GM12878 (cell line): ENCODE measurements around the gene MIEF1. TPM values are rescaled to one million over a fixed set of nuclear protein-coding genes. Genes with fewer than 3 reads are reported as not detected.
A peak's percentile ranks its signal among the peaks of the same experiment; 100 is the strongest.

Source experiments
- BCL11A ChIP-seq: IDR thresholded peaks from 2 replicates; pipeline ENCODE4 v1.6.1; 2011; ENCODE audit warnings: low read depth, low read length
- BMI1 ChIP-seq: fragments of 450-650 bp; IDR thresholded peaks from 2 replicates; pipeline ENCODE4 v1.6.1; 2016; ENCODE audit warnings: mild to moderate bottlenecking, moderate library complexity, borderline replicate concordance
- CHD1 ChIP-seq: IDR thresholded peaks from 2 replicates; pipeline ENCODE4 v1.6.1; 2012; ENCODE audit warnings: low read depth, low read length, improper control_type of control experiment
- FOXK2 ChIP-seq: fragments of 450-650 bp; IDR thresholded peaks from 2 replicates; pipeline ENCODE4 v1.6.1; 2017; ENCODE audit warnings: mild to moderate bottlenecking, moderate library complexity
- IKZF2 ChIP-seq, 2 experiments: fragments of 450-650 bp; IDR thresholded peaks; 2 replicates each; pipeline ENCODE4 v1.6.1; 2017; ENCODE audit warnings: mild to moderate bottlenecking in 2 of 2, moderate library complexity in 2 of 2
- NBN ChIP-seq: fragments of 450-650 bp; IDR thresholded peaks from 2 replicates; pipeline ENCODE4 v1.6.1; 2016
- PAX5 ChIP-seq: IDR thresholded peaks from 2 replicates; pipeline ENCODE4 v1.6.1; 2011; ENCODE audit warnings: low read depth, low read length, borderline replicate concordance
- PML ChIP-seq: IDR thresholded peaks from 2 replicates; pipeline ENCODE4 v1.6.1; 2012; ENCODE audit warnings: low read length, inconsistent platforms
- SMAD1 ChIP-seq: fragments of 450-650 bp; IDR thresholded peaks from 2 replicates; pipeline ENCODE4 v1.6.1; 2018; ENCODE audit warnings: mild to moderate bottlenecking, low read depth; ENCODE audit not compliant: partially characterized antibody
- SMAD5 ChIP-seq: IDR thresholded peaks from 2 replicates; pipeline ENCODE4 v1.6.1; 2016; ENCODE audit warnings: antibody characterized with exemption, low read depth
- ZBED1 ChIP-seq: IDR thresholded peaks from 2 replicates; pipeline ENCODE4 v1.6.1; 2016; ENCODE audit warnings: borderline replicate concordance
- ZNF274 ChIP-seq: IDR thresholded peaks from one replicate; pipeline ENCODE4 v1.8.0; 2011; ENCODE audit not compliant: insufficient read length, insufficient read depth
- ZZZ3 ChIP-seq: IDR thresholded peaks from 2 replicates; pipeline ENCODE4 v1.6.1; 2011; ENCODE audit warnings: low read depth; ENCODE audit not compliant: control insufficient read depth, insufficient read length
- polyA plus RNA-seq, 11 experiments: library from polyadenylated mRNA; depleted of rRNA in 4 of 11; unstranded in 6 of 11; stranded (reverse) in 5 of 11; fragments of >200 nt; fragmentation: Nextera tagmentation in 4 of 11; fragmentation: Illumina TruSeq in 1 of 11; extraction: Ambion mirVana in 4 of 11; extraction: Trizol in 1 of 11; gene quantifications; 1 replicate in 1 of 11; 2 replicates in 10 of 11; pipeline versions ENCODE4 v1.2.1 to v1.2.3, GENCODE V29; 2011 to 2016; ENCODE audit warnings: inconsistent platforms in 2 of 11, missing spikeins in 2 of 11, low read depth in 1 of 11
- total RNA-seq, 4 experiments: library from RNA; depleted of rRNA in 3 of 4; stranded (reverse); fragments of >200 nt in 3 of 4; fragmentation: Illumina TruSeq in 1 of 4; extraction: Trizol in 1 of 4; gene quantifications; 2 replicates each; pipeline versions ENCODE4 v1.2.1 to v1.2.3, GENCODE V29; 2013 to 2021
- TF ChIP-seq, protein P1 (sequence below): fragments of 450-650 bp; IDR thresholded peaks from 2 replicates; pipeline ENCODE4 v1.6.1; 2017; ENCODE audit warnings: borderline replicate concordance
- TF ChIP-seq, protein P2 (sequence below), 3 experiments: IDR thresholded peaks in 2 of 3; conservative IDR thresholded peaks in 1 of 3; 2 replicates each; pipeline ENCODE4 v1.5.1; 2011; ENCODE audit warnings: low read depth in 3 of 3, low read length in 3 of 3, mild to moderate bottlenecking in 3 of 3, control low read depth in 2 of 3, moderate library complexity in 2 of 3, inconsistent platforms in 1 of 3, mixed read lengths in 1 of 3; ENCODE audit not compliant: control insufficient read depth in 2 of 3, insufficient read depth in 1 of 3; ENCODE audit errors: extremely low read depth in 1 of 3
- TF ChIP-seq, protein P3 (sequence below): fragments of 450-650 bp; formaldehyde crosslinking; IDR thresholded peaks from 2 replicates; pipeline ENCODE4 v1.4.0; 2022; ENCODE audit warnings: mild to moderate bottlenecking, moderate library complexity
- TF ChIP-seq, protein P4 (sequence below): IDR thresholded peaks from 2 replicates; pipeline ENCODE4 v1.6.1; 2012; ENCODE audit warnings: improper control_type of control experiment, low read depth, low read length; ENCODE audit not compliant: insufficient replicate concordance

Gene MIEF1
- total and polyA plus RNA-seq, 10 of the 15 experiments (the other 5 are each of a cell fraction or from before 2014, with no cell fraction given) = 12.4 to 52.3 (median 29.3) TPM

DNA sequence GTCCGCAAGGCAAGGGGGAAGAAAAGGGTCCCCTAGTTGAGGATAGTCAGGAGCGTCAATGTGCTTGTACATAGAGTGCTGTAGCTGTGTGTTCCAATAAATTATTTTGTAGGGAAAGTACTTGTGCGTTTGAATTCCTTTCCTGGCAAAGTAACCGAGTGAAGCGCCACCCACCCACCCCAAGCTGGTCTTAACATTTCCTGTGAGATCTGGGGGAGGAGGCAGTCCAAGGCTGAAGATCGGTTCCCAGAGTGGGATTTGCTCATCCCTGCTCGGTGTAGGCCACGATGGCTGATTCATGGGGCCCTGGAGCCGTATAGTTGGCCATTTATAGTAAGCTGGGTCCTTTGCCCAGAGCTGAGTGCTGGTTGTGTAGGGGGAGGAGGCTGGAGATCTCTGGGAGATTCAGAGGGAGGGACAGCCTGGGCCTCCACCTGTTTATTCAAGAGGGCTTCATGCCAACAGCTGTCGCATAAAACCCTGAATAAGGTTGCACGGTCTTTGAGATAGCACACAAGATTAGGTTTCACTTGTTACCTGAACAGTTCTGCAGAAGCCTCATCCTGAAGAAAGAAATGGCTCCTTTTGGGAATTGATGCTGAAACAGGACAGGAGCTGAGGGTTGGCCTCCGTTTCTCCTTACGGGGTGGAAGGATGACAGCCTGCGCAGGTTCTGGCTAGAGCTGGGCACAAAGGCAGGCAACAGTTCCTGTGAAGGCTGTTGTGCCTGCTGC is 20.6 kb downstream of the MIEF1 start (continued):
- TF ChIP-seq SMAD5 (peak; percentile 88), PML (no peak), ZNF274 (no peak), CHD1 (no peak), BCL11A (peak; percentile 53; the same call in 1 of the 2 replicates), PAX5 (peak; percentile 75; the same call in 1 of the 2 replicates), FOXK2 (no peak), BMI1 (peak; percentile 72), IKZF2 (IDR thresholded peaks at IDR 0.05) (peak; percentile 9 to 20; a peak in 1 of 4 replicates), SMAD1 (peak; percentile 27), ZBED1 (peak; percentile 91), NBN (no peak), ZZZ3 (no peak)
- TF ChIP-seq, protein P1, sequence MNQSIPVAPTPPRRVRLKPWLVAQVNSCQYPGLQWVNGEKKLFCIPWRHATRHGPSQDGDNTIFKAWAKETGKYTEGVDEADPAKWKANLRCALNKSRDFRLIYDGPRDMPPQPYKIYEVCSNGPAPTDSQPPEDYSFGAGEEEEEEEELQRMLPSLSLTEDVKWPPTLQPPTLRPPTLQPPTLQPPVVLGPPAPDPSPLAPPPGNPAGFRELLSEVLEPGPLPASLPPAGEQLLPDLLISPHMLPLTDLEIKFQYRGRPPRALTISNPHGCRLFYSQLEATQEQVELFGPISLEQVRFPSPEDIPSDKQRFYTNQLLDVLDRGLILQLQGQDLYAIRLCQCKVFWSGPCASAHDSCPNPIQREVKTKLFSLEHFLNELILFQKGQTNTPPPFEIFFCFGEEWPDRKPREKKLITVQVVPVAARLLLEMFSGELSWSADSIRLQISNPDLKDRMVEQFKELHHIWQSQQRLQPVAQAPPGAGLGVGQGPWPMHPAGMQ = no peak
- TF ChIP-seq, protein P2, sequence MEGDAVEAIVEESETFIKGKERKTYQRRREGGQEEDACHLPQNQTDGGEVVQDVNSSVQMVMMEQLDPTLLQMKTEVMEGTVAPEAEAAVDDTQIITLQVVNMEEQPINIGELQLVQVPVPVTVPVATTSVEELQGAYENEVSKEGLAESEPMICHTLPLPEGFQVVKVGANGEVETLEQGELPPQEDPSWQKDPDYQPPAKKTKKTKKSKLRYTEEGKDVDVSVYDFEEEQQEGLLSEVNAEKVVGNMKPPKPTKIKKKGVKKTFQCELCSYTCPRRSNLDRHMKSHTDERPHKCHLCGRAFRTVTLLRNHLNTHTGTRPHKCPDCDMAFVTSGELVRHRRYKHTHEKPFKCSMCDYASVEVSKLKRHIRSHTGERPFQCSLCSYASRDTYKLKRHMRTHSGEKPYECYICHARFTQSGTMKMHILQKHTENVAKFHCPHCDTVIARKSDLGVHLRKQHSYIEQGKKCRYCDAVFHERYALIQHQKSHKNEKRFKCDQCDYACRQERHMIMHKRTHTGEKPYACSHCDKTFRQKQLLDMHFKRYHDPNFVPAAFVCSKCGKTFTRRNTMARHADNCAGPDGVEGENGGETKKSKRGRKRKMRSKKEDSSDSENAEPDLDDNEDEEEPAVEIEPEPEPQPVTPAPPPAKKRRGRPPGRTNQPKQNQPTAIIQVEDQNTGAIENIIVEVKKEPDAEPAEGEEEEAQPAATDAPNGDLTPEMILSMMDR (IDR thresholded peaks at IDR 0.05 in 2 of 3, conservative IDR thresholded peaks at IDR 0.05 in 1 of 3; ENCODE audit: control insufficient read depth in 2 of 3, extremely low read depth in 1 of 3, insufficient read depth in 1 of 3, low read depth in 3 of 3, low read length in 3 of 3) = no peak
- TF ChIP-seq, protein P3, sequence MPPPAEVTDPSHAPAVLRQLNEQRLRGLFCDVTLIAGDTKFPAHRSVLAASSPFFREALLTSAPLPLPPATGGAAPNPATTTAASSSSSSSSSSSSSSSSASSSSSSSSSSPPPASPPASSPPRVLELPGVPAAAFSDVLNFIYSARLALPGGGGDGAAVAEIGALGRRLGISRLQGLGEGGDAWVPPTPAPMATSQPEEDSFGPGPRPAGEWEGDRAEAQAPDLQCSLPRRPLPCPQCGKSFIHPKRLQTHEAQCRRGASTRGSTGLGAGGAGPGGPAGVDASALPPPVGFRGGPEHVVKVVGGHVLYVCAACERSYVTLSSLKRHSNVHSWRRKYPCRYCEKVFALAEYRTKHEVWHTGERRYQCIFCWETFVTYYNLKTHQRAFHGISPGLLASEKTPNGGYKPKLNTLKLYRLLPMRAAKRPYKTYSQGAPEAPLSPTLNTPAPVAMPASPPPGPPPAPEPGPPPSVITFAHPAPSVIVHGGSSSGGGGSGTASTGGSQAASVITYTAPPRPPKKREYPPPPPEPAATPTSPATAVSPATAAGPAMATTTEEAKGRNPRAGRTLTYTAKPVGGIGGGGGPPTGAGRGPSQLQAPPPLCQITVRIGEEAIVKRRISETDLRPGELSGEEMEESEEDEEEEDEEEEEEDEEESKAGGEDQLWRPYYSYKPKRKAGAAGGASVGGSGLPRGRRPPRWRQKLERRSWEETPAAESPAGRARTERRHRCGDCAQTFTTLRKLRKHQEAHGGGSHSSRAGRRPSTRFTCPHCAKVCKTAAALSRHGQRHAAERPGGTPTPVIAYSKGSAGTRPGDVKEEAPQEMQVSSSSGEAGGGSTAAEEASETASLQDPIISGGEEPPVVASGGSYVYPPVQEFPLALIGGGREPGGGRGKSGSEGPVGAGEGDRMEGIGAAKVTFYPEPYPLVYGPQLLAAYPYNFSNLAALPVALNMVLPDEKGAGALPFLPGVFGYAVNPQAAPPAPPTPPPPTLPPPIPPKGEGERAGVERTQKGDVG (CRISPR knock-in tag) = no peak
- TF ChIP-seq, protein P4, sequence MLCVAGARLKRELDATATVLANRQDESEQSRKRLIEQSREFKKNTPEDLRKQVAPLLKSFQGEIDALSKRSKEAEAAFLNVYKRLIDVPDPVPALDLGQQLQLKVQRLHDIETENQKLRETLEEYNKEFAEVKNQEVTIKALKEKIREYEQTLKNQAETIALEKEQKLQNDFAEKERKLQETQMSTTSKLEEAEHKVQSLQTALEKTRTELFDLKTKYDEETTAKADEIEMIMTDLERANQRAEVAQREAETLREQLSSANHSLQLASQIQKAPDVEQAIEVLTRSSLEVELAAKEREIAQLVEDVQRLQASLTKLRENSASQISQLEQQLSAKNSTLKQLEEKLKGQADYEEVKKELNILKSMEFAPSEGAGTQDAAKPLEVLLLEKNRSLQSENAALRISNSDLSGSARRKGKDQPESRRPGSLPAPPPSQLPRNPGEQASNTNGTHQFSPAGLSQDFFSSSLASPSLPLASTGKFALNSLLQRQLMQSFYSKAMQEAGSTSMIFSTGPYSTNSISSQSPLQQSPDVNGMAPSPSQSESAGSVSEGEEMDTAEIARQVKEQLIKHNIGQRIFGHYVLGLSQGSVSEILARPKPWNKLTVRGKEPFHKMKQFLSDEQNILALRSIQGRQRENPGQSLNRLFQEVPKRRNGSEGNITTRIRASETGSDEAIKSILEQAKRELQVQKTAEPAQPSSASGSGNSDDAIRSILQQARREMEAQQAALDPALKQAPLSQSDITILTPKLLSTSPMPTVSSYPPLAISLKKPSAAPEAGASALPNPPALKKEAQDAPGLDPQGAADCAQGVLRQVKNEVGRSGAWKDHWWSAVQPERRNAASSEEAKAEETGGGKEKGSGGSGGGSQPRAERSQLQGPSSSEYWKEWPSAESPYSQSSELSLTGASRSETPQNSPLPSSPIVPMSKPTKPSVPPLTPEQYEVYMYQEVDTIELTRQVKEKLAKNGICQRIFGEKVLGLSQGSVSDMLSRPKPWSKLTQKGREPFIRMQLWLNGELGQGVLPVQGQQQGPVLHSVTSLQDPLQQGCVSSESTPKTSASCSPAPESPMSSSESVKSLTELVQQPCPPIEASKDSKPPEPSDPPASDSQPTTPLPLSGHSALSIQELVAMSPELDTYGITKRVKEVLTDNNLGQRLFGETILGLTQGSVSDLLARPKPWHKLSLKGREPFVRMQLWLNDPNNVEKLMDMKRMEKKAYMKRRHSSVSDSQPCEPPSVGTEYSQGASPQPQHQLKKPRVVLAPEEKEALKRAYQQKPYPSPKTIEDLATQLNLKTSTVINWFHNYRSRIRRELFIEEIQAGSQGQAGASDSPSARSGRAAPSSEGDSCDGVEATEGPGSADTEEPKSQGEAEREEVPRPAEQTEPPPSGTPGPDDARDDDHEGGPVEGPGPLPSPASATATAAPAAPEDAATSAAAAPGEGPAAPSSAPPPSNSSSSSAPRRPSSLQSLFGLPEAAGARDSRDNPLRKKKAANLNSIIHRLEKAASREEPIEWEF = no peak
